ENCODE measurements around the gene OPN1LW. TPM values are rescaled to one million over a fixed set of nuclear protein-coding genes. Genes with fewer than 3 reads are reported as not detected.
"Not testable (repeated sequence)": the region's sequence is repeated elsewhere in the genome, so short reads cannot be mapped to it uniquely, and the experiment has no call there.

Gene OPN1LW
- total and polyA plus RNA-seq, 4 donors, result not detected

- DNase-seq (ENCODE audit: low read depth in 4 of 6, low spot score in 6 of 6); H3K4me3 ChIP-seq (ENCODE audit: low read depth, low read length); H3K36me3 ChIP-seq (ENCODE audit: control insufficient read depth, insufficient read depth, low read length); H3K4me1 ChIP-seq (ENCODE audit: control insufficient read depth, insufficient read depth, low read length); H3K27me3 ChIP-seq (ENCODE audit: control insufficient read depth, insufficient read depth, low read length); H3K9me3 ChIP-seq (ENCODE audit: control insufficient read depth, insufficient read depth, low read length); H3K27ac ChIP-seq (ENCODE audit: low read depth, low read length): not testable (repeated sequence)
- no CpG with 5 or more reads among the region's 6 CpGs for WGBS (ENCODE audit: insufficient coverage)
Observed at GRCh38 chrX:154151030-154151429, 7.0 kb downstream of the OPN1LW start.

DNA sequence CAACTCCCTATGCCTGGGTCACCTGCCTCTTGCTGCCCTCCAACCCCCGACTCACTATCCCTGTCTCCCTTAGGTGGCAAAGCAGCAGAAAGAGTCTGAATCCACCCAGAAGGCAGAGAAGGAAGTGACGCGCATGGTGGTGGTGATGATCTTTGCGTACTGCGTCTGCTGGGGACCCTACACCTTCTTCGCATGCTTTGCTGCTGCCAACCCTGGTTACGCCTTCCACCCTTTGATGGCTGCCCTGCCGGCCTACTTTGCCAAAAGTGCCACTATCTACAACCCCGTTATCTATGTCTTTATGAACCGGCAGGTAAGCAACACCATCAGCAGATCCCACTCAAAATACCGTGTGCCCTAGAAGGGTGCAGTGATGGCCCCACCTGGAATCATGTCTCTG, 12.2 kb downstream of the OPN1LW start:
- H3K36me3 ChIP-seq (ENCODE audit: control insufficient read depth, insufficient read depth, low read length); H3K4me1 ChIP-seq (ENCODE audit: control insufficient read depth, insufficient read depth, low read length); H3K27ac ChIP-seq (ENCODE audit: low read depth, low read length); DNase-seq (ENCODE audit: low read depth in 4 of 6, low spot score in 6 of 6); H3K9me3 ChIP-seq (ENCODE audit: control insufficient read depth, insufficient read depth, low read length); H3K4me3 ChIP-seq (ENCODE audit: low read depth, low read length); H3K27me3 ChIP-seq (ENCODE audit: control insufficient read depth, insufficient read depth, low read length): not testable (repeated sequence)
- WGBS (ENCODE audit: insufficient coverage), result 100% methylated on average over 5 of the region's 11 CpGs

- not testable (repeated sequence) for H3K36me3 ChIP-seq (ENCODE audit: control insufficient read depth, insufficient read depth, low read length); H3K27ac ChIP-seq (ENCODE audit: low read depth, low read length); H3K9me3 ChIP-seq (ENCODE audit: control insufficient read depth, insufficient read depth, low read length); DNase-seq (ENCODE audit: low read depth in 4 of 6, low spot score in 6 of 6); H3K4me1 ChIP-seq (ENCODE audit: control insufficient read depth, insufficient read depth, low read length); H3K27me3 ChIP-seq (ENCODE audit: control insufficient read depth, insufficient read depth, low read length); H3K4me3 ChIP-seq (ENCODE audit: low read depth, low read length)
- no CpG with 5 or more reads among the region's 2 CpGs for WGBS (ENCODE audit: insufficient coverage)
Observed at GRCh38 chrX:154157207-154157606, 13.2 kb downstream of the OPN1LW start.

DNA sequence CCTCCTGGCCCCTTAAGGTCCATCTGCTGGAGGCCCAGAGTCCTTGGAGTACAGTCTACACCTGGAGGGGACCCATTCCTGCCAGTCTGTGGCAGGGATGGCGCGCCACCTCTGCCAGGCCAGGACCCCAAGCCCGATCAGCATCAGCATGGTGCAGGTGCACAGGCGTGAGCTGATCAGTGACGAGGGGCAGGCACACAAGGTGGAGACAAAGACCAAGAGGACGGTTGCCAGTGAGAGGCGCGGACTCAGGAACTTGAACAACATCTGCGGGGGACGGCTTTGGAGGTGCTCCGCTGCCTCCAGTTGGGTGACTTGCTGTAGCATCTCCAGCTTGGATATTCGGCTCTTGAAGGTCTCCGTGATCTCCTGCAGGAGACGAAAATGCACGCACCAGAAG, 15.3 kb downstream of the OPN1LW start:
- not testable (repeated sequence) for H3K36me3 ChIP-seq (ENCODE audit: control insufficient read depth, insufficient read depth, low read length); H3K9me3 ChIP-seq (ENCODE audit: control insufficient read depth, insufficient read depth, low read length); H3K27ac ChIP-seq (ENCODE audit: low read depth, low read length); H3K27me3 ChIP-seq (ENCODE audit: control insufficient read depth, insufficient read depth, low read length); H3K4me1 ChIP-seq (ENCODE audit: control insufficient read depth, insufficient read depth, low read length); DNase-seq (ENCODE audit: low read depth in 4 of 6, low spot score in 6 of 6); H3K4me3 ChIP-seq (ENCODE audit: low read depth, low read length)
- WGBS (ENCODE audit: insufficient coverage), result no CpG with 5 or more reads among the region's 15 CpGs

DNA sequence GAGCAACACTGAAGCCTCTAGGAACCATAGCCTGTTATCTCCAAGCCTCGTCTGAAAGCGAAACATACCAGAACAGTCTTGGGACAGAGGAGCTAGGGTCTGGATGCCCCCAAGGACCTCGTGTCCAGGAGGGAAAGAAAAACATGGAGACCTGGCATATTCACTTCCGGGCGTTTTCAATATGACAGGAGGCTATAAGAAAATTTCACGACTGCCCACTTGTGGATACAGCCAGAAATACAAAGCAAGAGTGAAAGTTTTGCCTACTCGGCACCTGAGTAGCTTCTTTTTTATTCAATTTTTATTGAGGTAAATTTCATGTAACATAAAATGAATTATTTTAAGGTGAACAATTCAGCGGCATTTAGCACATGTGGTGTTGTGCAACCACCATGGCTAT, 20.9 kb downstream of the OPN1LW start:
- DNase-seq (ENCODE audit: low read depth in 4 of 6, low spot score in 6 of 6); H3K9me3 ChIP-seq (ENCODE audit: control insufficient read depth, insufficient read depth, low read length); H3K4me1 ChIP-seq (ENCODE audit: control insufficient read depth, insufficient read depth, low read length); H3K36me3 ChIP-seq (ENCODE audit: control insufficient read depth, insufficient read depth, low read length); H3K27ac ChIP-seq (ENCODE audit: low read depth, low read length); H3K4me3 ChIP-seq (ENCODE audit: low read depth, low read length); H3K27me3 ChIP-seq (ENCODE audit: control insufficient read depth, insufficient read depth, low read length): not testable (repeated sequence)
- WGBS (ENCODE audit: insufficient coverage), result no CpG with 5 or more reads among the region's 8 CpGs

GRCh38 chrX:154168384-154168783, 24.3 kb downstream of the OPN1LW start:
- not testable (repeated sequence) for H3K27me3 ChIP-seq (ENCODE audit: control insufficient read depth, insufficient read depth, low read length); H3K9me3 ChIP-seq (ENCODE audit: control insufficient read depth, insufficient read depth, low read length); H3K36me3 ChIP-seq (ENCODE audit: control insufficient read depth, insufficient read depth, low read length); DNase-seq (ENCODE audit: low read depth in 4 of 6, low spot score in 6 of 6); H3K27ac ChIP-seq (ENCODE audit: low read depth, low read length); H3K4me3 ChIP-seq (ENCODE audit: low read depth, low read length); H3K4me1 ChIP-seq (ENCODE audit: control insufficient read depth, insufficient read depth, low read length)
- WGBS (ENCODE audit: insufficient coverage), result no CpG with 5 or more reads among the region's 13 CpGs

GRCh38 chrX:154172535-154172943, 28.5 kb downstream of the OPN1LW start:
- WGBS (ENCODE audit: insufficient coverage), result no CpG with 5 or more reads among the region's 11 CpGs
- not testable (repeated sequence) for H3K27ac ChIP-seq (ENCODE audit: low read depth, low read length); DNase-seq (ENCODE audit: low read depth in 4 of 6, low spot score in 6 of 6); H3K4me1 ChIP-seq (ENCODE audit: control insufficient read depth, insufficient read depth, low read length); H3K27me3 ChIP-seq (ENCODE audit: control insufficient read depth, insufficient read depth, low read length); H3K4me3 ChIP-seq (ENCODE audit: low read depth, low read length); H3K9me3 ChIP-seq (ENCODE audit: control insufficient read depth, insufficient read depth, low read length); H3K36me3 ChIP-seq (ENCODE audit: control insufficient read depth, insufficient read depth, low read length)

DNA sequence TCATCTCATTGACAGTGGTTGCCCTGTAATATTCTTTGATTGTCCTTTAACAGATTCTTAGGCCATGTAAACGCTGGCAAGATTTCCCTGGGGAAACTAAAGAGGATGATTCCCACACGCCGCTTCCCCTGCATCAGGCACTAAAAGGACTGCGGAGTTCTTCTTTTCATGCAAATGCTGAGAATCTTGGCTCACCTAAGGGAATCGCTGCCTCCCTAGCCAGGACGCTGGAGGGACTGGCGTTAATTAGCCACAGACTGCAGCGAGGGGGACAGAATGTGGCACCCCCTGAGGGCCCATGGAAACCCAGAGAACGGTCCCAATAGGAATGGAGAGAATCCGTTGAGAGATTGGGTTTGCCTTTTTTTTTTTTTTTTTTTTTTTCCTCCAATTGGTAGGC, 30.3 kb downstream of the OPN1LW start:
- not testable (repeated sequence) for H3K9me3 ChIP-seq (ENCODE audit: control insufficient read depth, insufficient read depth, low read length); H3K36me3 ChIP-seq (ENCODE audit: control insufficient read depth, insufficient read depth, low read length); H3K4me3 ChIP-seq (ENCODE audit: low read depth, low read length); DNase-seq (ENCODE audit: low read depth in 4 of 6, low spot score in 6 of 6); H3K27ac ChIP-seq (ENCODE audit: low read depth, low read length); H3K4me1 ChIP-seq (ENCODE audit: control insufficient read depth, insufficient read depth, low read length); H3K27me3 ChIP-seq (ENCODE audit: control insufficient read depth, insufficient read depth, low read length)
- WGBS (ENCODE audit: insufficient coverage), result no CpG with 5 or more reads among the region's 10 CpGs

DNA sequence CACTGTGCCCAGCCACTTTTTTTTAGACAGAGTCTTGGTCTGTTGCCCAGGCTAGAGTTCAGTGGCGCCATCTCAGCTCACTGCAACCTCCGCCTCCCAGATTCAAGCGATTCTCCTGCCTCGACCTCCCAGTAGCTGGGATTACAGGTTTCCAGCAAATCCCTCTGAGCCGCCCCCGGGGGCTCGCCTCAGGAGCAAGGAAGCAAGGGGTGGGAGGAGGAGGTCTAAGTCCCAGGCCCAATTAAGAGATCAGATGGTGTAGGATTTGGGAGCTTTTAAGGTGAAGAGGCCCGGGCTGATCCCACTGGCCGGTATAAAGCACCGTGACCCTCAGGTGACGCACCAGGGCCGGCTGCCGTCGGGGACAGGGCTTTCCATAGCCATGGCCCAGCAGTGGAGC, 38.3 kb downstream of the OPN1LW start, which contains the start of gene OPN1MW:
Gene OPN1MW (plus strand): TSS at position 301 of the 400 bp plus-strand sequence. CDS start 82 bp downstream, at position 383.
- WGBS (ENCODE audit: insufficient coverage), result no CpG with 5 or more reads among the region's 14 CpGs
- not testable (repeated sequence) for H3K27me3 ChIP-seq (ENCODE audit: control insufficient read depth, insufficient read depth, low read length); DNase-seq (ENCODE audit: low read depth in 4 of 6, low spot score in 6 of 6); H3K36me3 ChIP-seq (ENCODE audit: control insufficient read depth, insufficient read depth, low read length); H3K27ac ChIP-seq (ENCODE audit: low read depth, low read length); H3K4me3 ChIP-seq (ENCODE audit: low read depth, low read length); H3K4me1 ChIP-seq (ENCODE audit: control insufficient read depth, insufficient read depth, low read length); H3K9me3 ChIP-seq (ENCODE audit: control insufficient read depth, insufficient read depth, low read length)

GRCh38 chrX:154183794-154184193, 39.8 kb downstream of the OPN1LW start:
- H3K9me3 ChIP-seq (ENCODE audit: control insufficient read depth, insufficient read depth, low read length); H3K36me3 ChIP-seq (ENCODE audit: control insufficient read depth, insufficient read depth, low read length); H3K27me3 ChIP-seq (ENCODE audit: control insufficient read depth, insufficient read depth, low read length); H3K4me3 ChIP-seq (ENCODE audit: low read depth, low read length); H3K4me1 ChIP-seq (ENCODE audit: control insufficient read depth, insufficient read depth, low read length); DNase-seq (ENCODE audit: low read depth in 4 of 6, low spot score in 6 of 6); H3K27ac ChIP-seq (ENCODE audit: low read depth, low read length): not testable (repeated sequence)
- WGBS (ENCODE audit: insufficient coverage), result no CpG with 5 or more reads among the region's 8 CpGs
